Neural cell (in vitro differentiated cells): ENCODE data around the gene USP10. TPM values are rescaled to one million over a fixed set of nuclear protein-coding genes. Genes with fewer than 3 reads are reported as not detected.

ENCODE experiments used
- H2AFZ ChIP-seq: fragments of 200-600, 300-800 bp; sonication (generic), shearing (Covaris generic); 2 replicates; pipeline ENCODE4 v1.6.0; 2014; ENCODE audit warnings: low read depth, mild to moderate bottlenecking, antibody characterized with exemption, low read length, moderate library complexity
- H3F3A ChIP-seq: fragments of 200-600 bp; shearing (Covaris generic); 2 replicates; pipeline ENCODE4 v1.6.1; 2016; ENCODE audit warnings: mild to moderate bottlenecking, moderate library complexity, mixed read lengths, antibody characterized with exemption, low read length; ENCODE audit not compliant: insufficient read depth, poor library complexity, severe bottlenecking
- H3K27ac ChIP-seq: fragments of 200-600, 300-800 bp; sonication (generic), shearing (Covaris generic); 2 replicates; pipeline ENCODE4 v1.5.1; 2014; ENCODE audit warnings: mild to moderate bottlenecking, low read length, moderate library complexity
- H3K27me3 ChIP-seq: fragments of 300-800, 200-600 bp; sonication (generic), shearing (Covaris generic); 2 replicates; pipeline ENCODE4 v1.6.0; 2014; ENCODE audit warnings: mild to moderate bottlenecking, low read depth, low read length, moderate library complexity; ENCODE audit not compliant: insufficient read depth
- H3K36me3 ChIP-seq: fragments of 300-800, 200-600 bp; sonication (generic), shearing (Covaris generic); 2 replicates; pipeline ENCODE4 v1.5.1; 2014; ENCODE audit warnings: mild to moderate bottlenecking, antibody characterized with exemption, low read length, moderate library complexity; ENCODE audit not compliant: insufficient read depth
- H3K4me2 ChIP-seq: fragments of 300-800, 200-600 bp; sonication (generic), shearing (Covaris generic); 2 replicates; pipeline ENCODE4 v1.6.0; 2014; ENCODE audit warnings: mild to moderate bottlenecking, low read length
- H3K4me3 ChIP-seq: fragments of 300-800, 200-600 bp; sonication (generic), shearing (Covaris generic); 2 replicates; pipeline ENCODE4 v1.5.1; 2014; ENCODE audit warnings: mild to moderate bottlenecking, low read length, moderate library complexity
- H3K79me2 ChIP-seq: fragments of 200-600 bp; shearing (Covaris generic); replicated peaks from 2 replicates; pipeline ENCODE4 v1.6.0; 2014; ENCODE audit warnings: mild to moderate bottlenecking, low read length, moderate library complexity; ENCODE audit not compliant: insufficient read depth
- H3K9ac ChIP-seq: fragments of 300-800, 200-600 bp; sonication (generic), shearing (Covaris generic); 2 replicates; pipeline ENCODE4 v1.6.1; 2016; ENCODE audit warnings: mild to moderate bottlenecking, low read length, mixed read lengths
- H3K9me2 ChIP-seq: fragments of 200-600 bp; shearing (Covaris generic); 2 replicates; pipeline ENCODE4 v1.6.1; 2016; ENCODE audit warnings: mild to moderate bottlenecking, low read length, mixed read lengths; ENCODE audit not compliant: insufficient read depth
- H3K9me3 ChIP-seq: fragments of 200-600, 300-800 bp; sonication (generic), shearing (Covaris generic); 2 replicates; pipeline ENCODE4 v1.6.1; 2016; ENCODE audit warnings: mild to moderate bottlenecking, mixed run types, low read length, moderate library complexity, mixed read lengths
- H4K20me1 ChIP-seq: fragments of 200-600 bp; shearing (Covaris generic); 2 replicates; pipeline ENCODE4 v1.6.1; 2016; ENCODE audit warnings: mild to moderate bottlenecking, mixed run types; ENCODE audit not compliant: insufficient read depth
- EP300 ChIP-seq: fragments of 450-650 bp; conservative IDR thresholded peaks from 2 replicates; pipeline ENCODE4 v1.6.1; 2014; ENCODE audit warnings: antibody characterized with exemption, mild to moderate bottlenecking, moderate library complexity; ENCODE audit not compliant: poor library complexity, severe bottlenecking
- EZH2 ChIP-seq: fragments of 200-600, 300-800 bp; shearing (Covaris generic), sonication (generic); IDR thresholded peaks from 2 replicates; pipeline ENCODE4 v1.6.1; 2014; ENCODE audit warnings: antibody characterized with exemption, low read length, borderline replicate concordance, mild to moderate bottlenecking; ENCODE audit not compliant: insufficient read depth, poor library complexity, severe bottlenecking
- MXI1 ChIP-seq: fragments of 450-650 bp; conservative IDR thresholded peaks from 2 replicates; pipeline ENCODE4 v1.6.1; 2014; ENCODE audit warnings: antibody characterized with exemption, mild to moderate bottlenecking; ENCODE audit not compliant: poor library complexity, severe bottlenecking
- POLR2AphosphoS5 ChIP-seq: IDR thresholded peaks from 2 replicates; pipeline ENCODE4 v1.6.1; 2012
- RAD21 ChIP-seq: fragments of 450-650 bp; conservative IDR thresholded peaks from 2 replicates; pipeline ENCODE4 v1.6.1; 2014; ENCODE audit warnings: antibody characterized with exemption, mild to moderate bottlenecking, moderate library complexity
- REST ChIP-seq: IDR thresholded peaks from 2 replicates; pipeline ENCODE4 v1.6.1; 2012; ENCODE audit warnings: borderline replicate concordance
- SMC3 ChIP-seq: fragments of 450-650 bp; conservative IDR thresholded peaks from 2 replicates; pipeline ENCODE4 v1.6.1; 2014; ENCODE audit warnings: antibody characterized with exemption, mild to moderate bottlenecking, moderate library complexity; ENCODE audit not compliant: poor library complexity
- TAF1 ChIP-seq: IDR thresholded peaks from 2 replicates; pipeline ENCODE4 v1.6.1; 2012; ENCODE audit warnings: low read depth
- polyA plus RNA-seq: library from polyadenylated mRNA; depleted of rRNA; stranded (reverse); fragments of >200 nt; gene quantifications from 2 replicates; pipeline ENCODE4 v1.2.3, GENCODE V29; 2014
- TF ChIP-seq, protein P1 (sequence below): fragments of 450-650 bp; IDR thresholded peaks from 2 replicates; pipeline ENCODE4 v1.5.1; 2014; ENCODE audit warnings: antibody characterized with exemption, mild to moderate bottlenecking, moderate library complexity; ENCODE audit not compliant: poor library complexity, severe bottlenecking

The USP10 gene
- polyA plus RNA-seq, 1 donor from 2014 or later: 48.9 TPM

DNA sequence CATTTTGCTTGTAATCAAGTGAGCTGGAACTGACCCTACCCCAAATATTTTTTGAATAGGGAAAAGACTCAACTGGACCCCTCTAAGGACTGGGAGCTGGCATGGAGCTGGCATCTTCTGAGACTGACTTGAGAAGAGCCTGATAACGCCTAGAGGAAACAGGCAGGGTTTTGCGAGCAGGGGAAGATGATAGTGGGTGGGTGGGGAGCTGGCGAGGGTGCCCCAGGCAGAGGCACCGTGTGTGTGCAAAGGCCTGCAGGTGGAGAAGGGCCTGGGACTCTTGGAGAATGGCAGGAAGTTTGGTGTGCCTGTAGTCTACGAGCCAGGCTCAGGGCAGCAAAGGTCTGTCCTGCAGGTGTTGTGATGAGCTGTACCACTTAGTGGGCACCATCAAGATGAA lies 124.1 kb downstream of the USP10 start:
- Histone ChIP-seq H4K20me1 (no peaks in the 10 kb centered on the region), H3F3A (no peaks in the 10 kb centered on the region), H3K79me2 (no peaks in the 10 kb centered on the region), H2AFZ (no peak overlapping the region), H3K9me3 (no peaks in the 10 kb centered on the region), H3K4me3 (no peak overlapping the region), H3K9me2 (no peaks in the 10 kb centered on the region), H3K36me3 (no peaks in the 10 kb centered on the region), H3K9ac (no peak overlapping the region), H3K4me2 (no peak overlapping the region), H3K27ac (no peak overlapping the region), H3K27me3 (peaks cover 21% of the 10 kb centered on the region)
- TF ChIP-seq MXI1 (no peak), POLR2AphosphoS5 (no peak), SMC3 (no peak), EZH2 (no peak)

- no peak overlapping the region for H3K4me2 ChIP-seq
- no peak overlapping the region for H3K4me3 ChIP-seq
- no peak overlapping the region for H2AFZ ChIP-seq
- H3K36me3 ChIP-seq: no peaks in the 10 kb centered on the region
- no peak overlapping the region for H3K9ac ChIP-seq
- TF ChIP-seq EP300 (no peak), RAD21 (no peak), TAF1 (no peak), POLR2AphosphoS5 (no peak), REST (no peak), MXI1 (no peak), EZH2 (no peak), SMC3 (no peak)
- TF ChIP-seq, protein P1, sequence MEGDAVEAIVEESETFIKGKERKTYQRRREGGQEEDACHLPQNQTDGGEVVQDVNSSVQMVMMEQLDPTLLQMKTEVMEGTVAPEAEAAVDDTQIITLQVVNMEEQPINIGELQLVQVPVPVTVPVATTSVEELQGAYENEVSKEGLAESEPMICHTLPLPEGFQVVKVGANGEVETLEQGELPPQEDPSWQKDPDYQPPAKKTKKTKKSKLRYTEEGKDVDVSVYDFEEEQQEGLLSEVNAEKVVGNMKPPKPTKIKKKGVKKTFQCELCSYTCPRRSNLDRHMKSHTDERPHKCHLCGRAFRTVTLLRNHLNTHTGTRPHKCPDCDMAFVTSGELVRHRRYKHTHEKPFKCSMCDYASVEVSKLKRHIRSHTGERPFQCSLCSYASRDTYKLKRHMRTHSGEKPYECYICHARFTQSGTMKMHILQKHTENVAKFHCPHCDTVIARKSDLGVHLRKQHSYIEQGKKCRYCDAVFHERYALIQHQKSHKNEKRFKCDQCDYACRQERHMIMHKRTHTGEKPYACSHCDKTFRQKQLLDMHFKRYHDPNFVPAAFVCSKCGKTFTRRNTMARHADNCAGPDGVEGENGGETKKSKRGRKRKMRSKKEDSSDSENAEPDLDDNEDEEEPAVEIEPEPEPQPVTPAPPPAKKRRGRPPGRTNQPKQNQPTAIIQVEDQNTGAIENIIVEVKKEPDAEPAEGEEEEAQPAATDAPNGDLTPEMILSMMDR: no peak
- no peaks in the 10 kb centered on the region for H4K20me1 ChIP-seq
- no peaks in the 10 kb centered on the region for H3F3A ChIP-seq
- peaks cover 4% of the 10 kb centered on the region for H3K27me3 ChIP-seq
- H3K9me2 ChIP-seq: no peaks in the 10 kb centered on the region
- H3K27ac ChIP-seq: no peak overlapping the region
- H3K79me2 ChIP-seq: no peaks in the 10 kb centered on the region
- no peaks in the 10 kb centered on the region for H3K9me3 ChIP-seq
Measured at GRCh38 chr16:84825896-84826557, 126.2 kb downstream of the USP10 start.
